CD4-positive, alpha-beta T cell treated with Interleukin-6 for 4 hours (primary cell): ENCODE results near the gene LRCOL1.

Experiments
- DNase-seq: peaks from one replicate; pipeline ENCODE4 v3.0.0-alpha.2; 2020; ENCODE audit warnings: mixed read lengths

The LRCOL1 gene

DNA sequence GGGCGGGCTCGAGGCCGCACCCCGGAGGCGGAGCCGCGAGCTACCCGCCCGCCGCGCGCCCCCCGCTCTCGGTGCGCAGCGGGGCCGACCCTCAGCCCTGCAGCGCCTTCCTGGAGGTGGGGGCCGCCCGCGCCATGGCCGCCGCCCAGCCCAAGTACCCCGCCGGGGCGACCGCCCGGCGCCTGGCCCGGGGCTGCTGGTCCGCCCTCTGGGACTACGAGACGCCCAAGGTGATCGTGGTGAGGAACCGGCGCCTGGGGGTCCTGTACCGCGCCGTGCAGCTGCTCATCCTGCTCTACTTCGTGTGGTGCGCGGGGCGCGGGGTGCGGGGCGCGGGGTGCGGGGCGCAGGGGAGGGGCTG lies 8.3 kb upstream of the LRCOL1 start, which contains the start of gene P2RX2:
P2RX2 (plus strand) TSS at position 94 of the 361 bp plus-strand sequence; CDS start at position 135, 41 bp downstream.
- no peak for DNase-seq

- DNase-seq = no peak
These were observed 7.7 kb upstream of the LRCOL1 start for GRCh38 chr12:132617822-132618682.

DNA sequence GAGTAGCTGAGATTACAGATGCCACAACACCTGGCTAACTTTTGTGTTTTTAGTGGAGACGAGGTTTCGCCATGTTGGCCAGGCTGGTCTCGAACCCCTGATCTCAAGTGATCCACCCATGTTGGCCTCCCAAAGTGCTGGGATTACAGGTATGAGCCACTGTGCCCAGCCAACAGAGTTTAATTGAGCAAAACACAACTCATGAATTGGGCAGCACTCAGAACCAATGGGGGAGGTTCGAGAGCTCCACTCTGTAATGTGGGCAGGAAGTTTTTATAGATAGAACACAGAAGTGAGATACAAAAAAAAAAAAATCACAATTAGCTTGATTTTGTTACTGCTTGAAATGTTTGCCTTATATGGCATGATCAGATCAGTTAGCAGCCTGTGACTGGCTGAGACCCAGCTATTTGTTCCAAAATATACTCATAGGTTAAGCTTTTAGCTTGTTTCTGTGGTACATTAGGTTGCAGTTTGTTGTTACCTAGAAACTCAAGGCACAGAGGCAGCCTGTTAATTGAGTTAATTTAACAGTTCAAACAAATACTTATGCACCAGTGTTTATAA lies 6.8 kb upstream of the LRCOL1 start:
- DNase-seq = no peak

DNA sequence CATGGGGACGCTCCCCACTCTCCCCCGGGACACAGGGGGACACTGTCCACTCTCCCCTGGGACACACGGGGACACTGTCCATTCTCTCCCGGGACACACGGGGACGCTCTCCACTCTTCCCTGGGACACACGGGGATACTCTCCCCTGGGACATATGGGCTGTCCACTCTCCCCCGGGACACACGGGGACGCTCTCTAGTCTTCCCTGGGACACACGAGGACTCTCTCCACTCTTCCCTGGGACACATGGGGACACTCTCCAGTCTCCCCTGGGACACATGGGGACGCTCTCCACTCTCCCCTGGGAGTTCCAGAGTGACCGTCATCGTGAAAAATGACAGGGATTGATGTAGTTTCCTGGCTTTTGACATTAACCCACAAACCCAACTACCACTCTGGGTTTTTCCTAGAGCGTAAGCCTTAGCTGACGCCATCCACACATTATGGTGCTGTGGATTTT lies 5.2 kb upstream of the LRCOL1 start:
- DNase-seq = no peak

DNA sequence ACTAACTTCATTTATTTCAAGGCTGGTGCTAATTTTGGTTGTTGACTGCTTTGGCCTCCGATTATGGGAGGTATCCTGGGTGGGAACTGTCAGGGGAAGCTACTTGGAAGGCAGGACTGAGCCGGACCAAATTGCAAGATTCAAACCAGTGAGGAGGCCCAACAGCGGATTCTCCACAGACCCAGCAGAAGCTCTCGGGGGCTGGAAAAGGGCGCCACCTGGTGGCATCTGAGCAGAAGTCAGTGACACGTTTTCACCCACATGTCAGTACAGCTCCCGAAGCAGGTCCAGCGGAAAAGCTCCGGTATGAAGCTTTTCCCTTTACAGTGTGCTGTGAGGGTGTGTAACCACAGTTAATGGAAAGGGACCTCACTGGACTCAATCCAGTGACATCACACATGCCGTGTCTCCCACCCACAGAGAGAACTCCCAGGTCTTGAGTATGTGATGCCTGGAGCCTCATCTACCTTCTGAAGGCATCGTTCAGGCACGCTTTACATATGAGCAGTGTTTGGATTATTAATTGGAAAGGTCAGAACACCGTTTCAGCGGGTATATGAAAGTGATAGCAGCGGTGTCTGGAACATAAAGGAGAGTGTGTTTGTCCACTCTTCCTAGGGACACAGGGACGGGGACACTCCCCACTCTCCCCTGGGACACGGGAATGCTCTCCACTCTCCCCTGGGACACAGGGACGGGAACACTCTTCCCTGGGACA lies 4.6 kb upstream of the LRCOL1 start:
- peak; percentile 86 for DNase-seq

DNA sequence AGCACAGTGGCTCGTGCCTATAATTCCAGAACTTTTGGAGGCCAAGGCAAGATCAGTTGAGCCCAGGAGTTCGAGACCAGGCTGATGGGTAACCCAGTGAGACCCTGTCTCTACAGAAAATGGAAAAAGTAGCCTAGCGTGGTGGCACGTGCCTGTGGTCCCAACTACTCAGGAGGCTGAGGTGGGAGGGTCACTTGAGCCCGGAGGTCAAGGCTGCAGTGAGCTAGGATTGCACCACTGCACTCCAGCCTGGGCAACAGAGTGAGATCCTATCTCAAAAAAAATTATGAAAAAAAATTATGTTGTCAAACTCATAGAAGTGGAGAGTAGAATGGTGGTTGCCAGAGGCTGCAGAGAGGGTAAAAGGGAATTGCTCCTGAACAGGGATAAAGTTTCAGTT lies 3.6 kb upstream of the LRCOL1 start:
- DNase-seq = no peak

DNA sequence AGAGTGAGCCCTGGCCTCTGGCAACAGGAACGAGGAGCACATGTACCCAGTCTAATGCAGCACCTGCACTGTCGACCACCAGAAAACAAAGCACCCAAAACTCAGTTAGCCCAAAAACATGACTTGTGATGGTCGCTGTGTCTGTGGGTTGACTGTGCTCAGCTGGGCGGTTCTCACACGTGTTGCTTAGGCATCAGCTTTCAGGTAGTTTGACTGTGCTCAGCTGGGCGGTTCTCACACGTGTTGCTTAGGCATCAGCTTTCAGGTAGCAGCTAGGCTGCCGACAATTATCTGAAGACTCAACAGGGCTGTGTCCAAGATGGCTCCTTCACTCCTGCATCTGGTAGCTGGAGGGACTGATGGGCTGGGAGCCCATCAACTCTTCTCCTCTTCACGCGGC lies 1.2 kb upstream of the LRCOL1 start:
- no peak for DNase-seq

- no peak for DNase-seq
These were observed 652 bp upstream of the LRCOL1 start for GRCh38 chr12:132610866-132611602.

- no peak for DNase-seq
These were observed 1.9 kb downstream of the LRCOL1 start for GRCh38 chr12:132608231-132609171.

DNA sequence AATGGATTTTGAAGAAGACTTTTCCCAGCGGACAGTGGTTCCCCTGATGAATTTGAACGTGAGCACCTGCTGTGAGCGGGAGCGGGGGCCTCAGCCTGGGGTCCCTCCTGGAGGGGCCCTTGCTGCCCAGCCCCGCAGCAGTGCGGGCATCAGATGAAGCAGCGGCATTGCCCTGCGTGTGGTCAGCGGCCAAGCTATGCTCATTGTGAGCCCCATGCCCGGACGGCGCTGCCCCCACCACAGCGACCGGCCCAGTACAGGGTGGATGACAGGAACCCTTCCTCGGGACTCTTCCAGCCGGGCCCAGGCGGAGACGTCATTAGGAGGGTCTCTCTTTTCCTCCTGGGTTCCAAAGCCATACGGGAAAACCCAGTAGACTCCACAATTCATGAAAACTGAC lies 3.5 kb downstream of the LRCOL1 start:
- DNase-seq = no peak

DNA sequence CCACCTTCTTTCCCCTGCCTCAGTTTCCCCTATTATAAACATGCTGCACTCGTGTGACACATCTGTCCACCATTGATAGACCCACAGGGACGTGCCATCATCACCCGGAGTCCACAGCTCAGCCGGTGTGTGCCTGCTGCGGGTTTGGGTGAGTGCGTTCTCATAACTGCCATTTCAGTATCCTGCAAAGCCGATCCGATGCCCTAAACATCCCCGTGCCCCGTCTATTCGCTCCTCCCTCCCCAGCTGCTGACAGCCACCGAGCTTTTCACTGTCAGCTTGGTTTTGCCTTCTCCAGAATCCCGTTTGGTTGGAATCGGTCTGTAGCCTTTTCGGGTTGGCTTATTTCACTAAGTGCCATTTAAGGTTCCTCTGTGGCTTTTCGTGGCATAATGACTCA lies 3.9 kb downstream of the LRCOL1 start:
- DNase-seq = no peak

DNA sequence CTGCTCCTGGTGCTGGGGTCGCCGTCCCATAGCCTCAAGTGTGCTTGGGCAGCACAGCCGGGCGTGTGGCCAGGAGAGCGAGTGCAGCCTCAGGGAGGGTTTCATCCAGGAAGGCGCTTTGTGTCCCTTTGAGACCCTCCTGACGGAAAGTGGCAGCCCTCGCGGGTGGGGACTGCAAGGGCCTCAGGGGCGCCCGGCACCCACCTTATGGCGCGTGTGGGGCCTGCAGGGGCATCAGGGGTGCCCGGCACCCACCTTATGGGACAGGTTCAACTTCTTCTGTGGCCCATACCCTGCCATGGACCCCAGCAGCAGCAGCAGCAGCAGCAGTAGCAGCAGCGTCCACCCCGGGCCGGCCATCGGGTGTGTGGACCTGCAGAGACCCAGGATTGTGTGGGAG lies 4.5 kb downstream of the LRCOL1 start:
- DNase-seq = no peak

GRCh38 chr12:132604668-132605441 lies 5.5 kb downstream of the LRCOL1 start:
- DNase-seq = no peak

GRCh38 chr12:132604151-132604618 lies 6.2 kb downstream of the LRCOL1 start:
- DNase-seq = no peak

DNA sequence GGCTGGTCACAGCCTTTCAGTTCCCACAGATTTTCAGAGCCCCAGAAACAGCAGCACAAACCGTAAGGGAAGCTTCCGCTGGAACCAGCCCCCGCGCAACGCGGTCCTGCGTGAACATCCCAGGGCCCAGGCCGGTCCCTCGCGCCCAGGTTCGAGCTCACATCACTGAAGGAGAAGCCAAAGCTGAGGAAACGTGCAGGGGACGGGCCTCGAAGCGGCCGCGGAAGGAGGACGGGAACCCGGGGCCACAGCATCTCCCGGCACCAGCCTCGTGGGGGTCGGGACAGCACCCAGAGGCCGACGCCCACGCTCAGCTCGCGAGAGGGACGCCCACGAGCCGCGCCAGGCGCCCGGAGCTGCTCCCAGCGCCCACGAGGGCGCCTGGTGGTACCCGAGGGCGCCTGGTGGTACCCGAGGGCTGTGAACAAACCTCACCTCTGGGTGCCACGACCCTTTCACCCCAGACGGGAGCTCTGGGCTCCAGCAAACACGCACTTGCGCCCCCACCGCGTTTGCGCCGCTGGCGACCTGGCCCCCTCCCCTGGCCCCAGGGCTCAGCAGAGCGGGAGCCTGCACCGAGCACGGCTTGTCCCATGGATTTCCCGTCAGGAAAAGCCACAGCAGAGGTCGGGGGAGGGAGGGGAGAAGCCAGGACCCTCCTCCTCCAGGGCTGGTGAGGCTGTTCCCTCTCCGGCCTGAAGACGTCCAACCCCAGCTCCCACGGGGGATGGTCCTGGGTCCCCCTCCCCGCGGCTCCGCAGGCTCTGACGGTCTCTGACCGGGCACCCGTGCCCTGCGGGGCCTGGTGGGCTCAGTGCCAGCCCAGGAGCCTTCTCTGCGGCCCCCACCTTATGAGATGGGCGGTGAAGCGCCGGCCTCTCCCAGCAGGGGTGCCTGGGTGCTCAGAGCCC lies 6.9 kb downstream of the LRCOL1 start:
- DNase-seq = no peak

GRCh38 chr12:132602572-132603239 lies 7.7 kb downstream of the LRCOL1 start:
- DNase-seq = no peak

GRCh38 chr12:132601171-132601883 lies 9.1 kb downstream of the LRCOL1 start:
- DNase-seq = no peak
